Measurements from ENCODE around the gene TPI1.

DNA sequence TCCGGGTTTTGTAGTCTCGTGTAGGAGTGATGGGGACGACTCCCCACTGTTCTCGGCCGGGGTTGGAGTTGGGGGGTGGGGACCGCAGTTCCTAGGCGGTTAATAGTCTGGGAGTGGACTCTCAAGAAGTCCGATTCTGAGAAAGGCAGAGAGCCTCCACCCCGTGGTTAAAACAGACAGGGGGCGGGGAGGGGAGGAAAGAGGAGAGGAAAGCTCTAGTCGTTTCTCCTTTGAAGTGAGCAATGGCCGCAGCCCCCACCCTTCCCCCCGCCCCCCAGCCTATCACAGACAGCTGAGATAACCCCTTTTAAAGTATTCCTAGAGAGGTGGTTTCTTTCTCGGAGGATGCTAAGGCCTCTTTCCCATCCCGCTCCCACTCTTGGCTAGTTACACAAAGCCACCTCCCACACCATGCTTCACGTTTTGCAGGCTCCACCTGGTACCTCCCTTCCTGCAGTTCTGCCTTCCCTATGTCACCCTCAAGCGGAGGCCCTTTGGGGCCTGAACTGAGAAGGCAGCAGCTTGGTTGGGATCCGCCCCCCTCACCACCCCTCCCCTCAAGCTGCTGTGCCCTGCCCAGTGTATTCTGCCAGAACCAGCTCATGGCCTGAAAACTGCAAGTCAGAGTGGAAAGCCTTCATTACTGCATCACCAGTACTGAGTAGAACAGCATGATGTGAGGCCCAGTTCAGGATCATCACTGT is 14.5 kb upstream of the TPI1 start:
- TF ChIP-seq POLR2A (IDR thresholded peaks at IDR 0.05; ENCODE audit: low read depth, low read length) (no peak), TAF1 (IDR thresholded peaks at IDR 0.05; ENCODE audit: borderline replicate concordance, low read depth, low read length) (no peak)
